Adrenal gland (tissue), 5 donors: ENCODE data around the gene CHN2.

Experiments used
- POLR2A ChIP-seq, 2 donors: fragments of 450-650 bp; IDR thresholded peaks; one replicate each; pipeline ENCODE4 v1.6.1; 2017; ENCODE audit warnings: antibody characterized with exemption in 2 of 2, mild to moderate bottlenecking in 2 of 2, moderate library complexity in 1 of 2
- TF ChIP-seq, protein P1 (sequence below), 6 experiments: fragments of 450-650 bp in 4 of 6; fragments of 200-600 bp in 2 of 6; sonication (generic) in 1 of 6; IDR thresholded peaks; 1 replicate in 5 of 6; 2 replicates in 1 of 6; pipeline versions ENCODE4 v1.5.1 to v1.8.0; 2016 to 2021; ENCODE audit warnings: antibody characterized with exemption in 6 of 6, mild to moderate bottlenecking in 2 of 6, moderate library complexity in 1 of 6
- donor health status: DM: no; HTN: no; CAD: no.

DNA sequence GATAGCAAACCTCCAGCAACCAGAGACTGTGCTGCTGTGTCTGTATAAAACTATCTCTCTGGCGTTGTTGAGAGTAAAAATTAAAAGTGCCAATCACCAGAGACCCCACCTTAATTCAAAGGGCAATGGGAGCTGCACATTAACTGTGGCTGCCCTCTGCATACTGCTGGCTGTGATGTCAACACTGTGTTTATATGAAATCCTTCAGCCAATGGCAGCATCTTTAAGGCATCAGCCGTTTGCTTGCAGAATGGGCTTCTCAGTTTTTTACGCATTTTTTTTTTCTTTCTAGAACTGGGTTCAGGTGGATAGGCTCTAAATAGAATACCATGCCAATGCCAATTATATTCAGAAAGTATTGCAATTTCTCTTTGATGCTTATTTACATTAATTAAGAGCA, 47.7 kb downstream of the CHN2 start:
- TF ChIP-seq, protein P1, sequence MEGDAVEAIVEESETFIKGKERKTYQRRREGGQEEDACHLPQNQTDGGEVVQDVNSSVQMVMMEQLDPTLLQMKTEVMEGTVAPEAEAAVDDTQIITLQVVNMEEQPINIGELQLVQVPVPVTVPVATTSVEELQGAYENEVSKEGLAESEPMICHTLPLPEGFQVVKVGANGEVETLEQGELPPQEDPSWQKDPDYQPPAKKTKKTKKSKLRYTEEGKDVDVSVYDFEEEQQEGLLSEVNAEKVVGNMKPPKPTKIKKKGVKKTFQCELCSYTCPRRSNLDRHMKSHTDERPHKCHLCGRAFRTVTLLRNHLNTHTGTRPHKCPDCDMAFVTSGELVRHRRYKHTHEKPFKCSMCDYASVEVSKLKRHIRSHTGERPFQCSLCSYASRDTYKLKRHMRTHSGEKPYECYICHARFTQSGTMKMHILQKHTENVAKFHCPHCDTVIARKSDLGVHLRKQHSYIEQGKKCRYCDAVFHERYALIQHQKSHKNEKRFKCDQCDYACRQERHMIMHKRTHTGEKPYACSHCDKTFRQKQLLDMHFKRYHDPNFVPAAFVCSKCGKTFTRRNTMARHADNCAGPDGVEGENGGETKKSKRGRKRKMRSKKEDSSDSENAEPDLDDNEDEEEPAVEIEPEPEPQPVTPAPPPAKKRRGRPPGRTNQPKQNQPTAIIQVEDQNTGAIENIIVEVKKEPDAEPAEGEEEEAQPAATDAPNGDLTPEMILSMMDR (IDR thresholded peaks at IDR 0.05): no peak
- no peak for TF ChIP-seq POLR2A (IDR thresholded peaks at IDR 0.05)
